Left cardiac atrium (tissue), 4 donors: ENCODE measurements around the gene ARHGAP5. TPM values are rescaled to one million over a fixed set of nuclear protein-coding genes. Genes with fewer than 3 reads are reported as not detected.

Experiments used
- ATAC-seq, 2 donors: fragments of 200-7000 bp; cut with Tn5 transposase; one replicate each; pipeline ENCODE4 v1.9.1; 2020; ENCODE audit warnings: mild to moderate bottlenecking in 2 of 2, moderate library complexity in 2 of 2
- DNase-seq: peaks from one replicate; pipeline ENCODE4 v3.0.0-alpha.2; 2020
- intact Hi-C, 2 donors: fragments of 100-400 bp; cut with DNase I; formaldehyde crosslinking; loops; one replicate each; pipeline versions ENCODE4 v1.14.1 to v1.15.1; 2022 to 2023
- total RNA-seq, 2 donors: library from RNA; stranded (reverse); fragmentation: NEBNext Ultra II Directional; extraction: Animal tissue kit (Norgen Biotek cat#: 25700); gene quantifications; one replicate each; pipeline ENCODE4 v1.2.1, GENCODE V29; 2021
- donor health status: DM: no; HTN: yes; CAD: no.
- donor health status: DM: no; HTN: yes; CAD: no; lungs with severe emphysema.
- donor health status: DM: yes; HTN: yes; CAD: no.
- donor health status: Dilated cardiomyopathy.

Gene ARHGAP5
- total RNA-seq, 2 donors from 2014 or later, result 168 to 181 TPM

DNA sequence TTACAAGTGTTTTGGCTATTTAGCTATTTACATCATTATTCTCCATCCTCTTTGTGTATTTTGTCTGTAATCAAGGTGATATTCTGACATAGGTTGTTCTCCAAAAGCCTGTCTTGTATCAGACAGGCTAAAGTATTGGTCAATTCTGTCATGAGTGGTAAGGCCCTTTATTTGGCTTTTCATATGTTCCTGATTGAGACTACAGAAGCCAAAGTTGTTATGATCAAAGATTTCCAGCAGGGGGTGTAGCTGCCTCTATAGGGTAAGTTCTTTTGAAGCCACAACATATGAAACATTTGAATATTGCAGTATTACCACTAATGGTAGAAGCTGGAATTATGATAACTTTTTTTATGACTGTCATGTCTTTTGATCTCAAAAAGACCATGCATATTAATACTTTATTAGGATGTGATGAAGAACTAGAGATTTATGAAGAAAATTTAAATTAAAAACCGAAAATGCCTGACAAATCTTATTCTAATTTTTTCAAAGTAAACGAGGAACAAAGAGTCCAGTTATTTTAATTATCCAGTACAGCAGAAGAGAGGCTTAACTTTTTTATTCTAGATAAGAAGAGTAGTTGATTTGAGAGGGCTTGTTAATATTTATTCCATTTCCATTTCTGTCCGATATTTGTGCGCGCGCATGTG, 3.4 kb upstream of the ARHGAP5 start:
- no peak for DNase-seq
- intact Hi-C loops, result loop anchor here (2.0 to 10.0 kb wide), 3 partner anchors 131 to 391 kb away; partner anchors contain the start of genes RNU6-7 (in 1 of the 2) and RNU6-8 (in 1 of the 2)

GRCh38 chr14:32074887-32075572, 2.1 kb upstream of the ARHGAP5 start:
- intact Hi-C loops, result loop anchor here (5.0 to 10.0 kb wide), 3 partner anchors 130 to 390 kb away; partner anchors contain the start of genes RNU6-7 (in 1 of the 2) and RNU6-8 (in 1 of the 2)
- ATAC-seq (no peak), DNase-seq (no peak)

More for the DNA sequence above, 3.4 kb upstream of the ARHGAP5 start:
- no peak for ATAC-seq

DNA sequence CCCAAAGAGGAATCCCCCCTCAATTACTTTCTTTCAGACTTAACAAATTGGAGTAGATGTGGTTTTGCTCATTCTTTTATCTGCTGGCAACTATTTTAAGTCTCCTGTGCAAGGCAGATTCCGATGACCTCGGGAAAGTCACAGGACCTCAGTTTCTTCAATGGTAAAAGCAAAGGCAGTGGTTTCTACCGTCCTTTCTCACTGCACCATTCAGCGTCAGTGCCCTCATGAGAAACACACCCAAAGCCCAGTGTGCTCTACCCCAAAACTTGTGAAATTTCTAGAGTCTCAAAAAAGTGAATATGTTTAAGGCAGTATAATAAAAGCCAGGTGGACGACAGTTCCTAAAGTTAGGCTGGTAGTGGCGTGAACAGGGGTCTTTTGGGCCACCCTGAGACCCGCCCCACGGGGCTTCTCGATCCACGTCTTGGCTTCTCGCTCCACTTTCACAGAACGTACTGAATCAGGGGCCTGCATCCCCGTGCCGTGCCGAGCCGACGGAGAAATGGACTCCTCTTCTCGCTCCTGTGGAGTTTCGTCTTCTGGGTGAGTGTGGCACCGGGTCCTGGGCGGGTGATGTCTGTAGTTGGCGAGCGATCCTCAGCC, 1.3 kb upstream of the ARHGAP5 start:
- ATAC-seq, result peak; percentile 18 to 44
- intact Hi-C loops, result loop anchor here (2.0 to 10.0 kb wide), 5 partner anchors 79 to 389 kb away; partner anchors contain the start of genes RNU6-7 (in 2 of the 2) and RNU6-8 (in 2 of the 2)
- peak; percentile 71 for DNase-seq

- intact Hi-C loops, result loop anchor here (2.0 to 10.0 kb wide), 5 partner anchors 80 to 388 kb away; partner anchors contain the start of genes RNU6-7 (in 2 of the 2) and RNU6-8 (in 2 of the 2)
- peak; percentile 93 to 95 for ATAC-seq
- peak; percentile 97 for DNase-seq
Measured at GRCh38 chr14:32076278-32077080, 625 bp upstream of the ARHGAP5 start.

GRCh38 chr14:32078023-32078857, 1.1 kb downstream of the ARHGAP5 start:
- peak in 1 of 2 donors; percentile 14 for ATAC-seq
- intact Hi-C loops, result loop anchor here (5.0 to 10.0 kb wide), 3 partner anchors 127 to 387 kb away; partner anchors contain the start of genes RNU6-7 (in 1 of the 2) and RNU6-8 (in 1 of the 2)
- DNase-seq, result peak; percentile 38

DNA sequence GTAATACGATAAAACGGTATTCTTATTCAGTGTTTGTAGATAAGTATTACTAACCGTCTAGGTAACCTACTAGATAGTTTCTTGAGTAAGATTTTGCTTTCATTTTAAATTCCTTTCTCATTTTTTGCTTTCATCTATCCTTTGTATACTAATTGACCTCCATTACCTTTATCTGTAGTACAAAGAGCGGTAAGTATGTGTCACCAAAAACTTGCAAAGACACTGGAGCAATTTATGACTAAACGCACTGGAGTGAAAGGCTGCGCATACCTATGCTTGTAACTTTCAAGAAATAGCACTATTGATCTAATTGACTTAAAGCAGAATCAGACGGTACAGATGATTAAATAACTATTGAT, 1.7 kb downstream of the ARHGAP5 start:
- intact Hi-C loops, result loop anchor here (5.0 to 10.0 kb wide), 3 partner anchors 126 to 386 kb away; partner anchors contain the start of genes RNU6-7 (in 1 of the 2) and RNU6-8 (in 1 of the 2)

GRCh38 chr14:32079264-32079663, 2.2 kb downstream of the ARHGAP5 start:
- intact Hi-C loops, result loop anchor here (5.0 to 10.0 kb wide), 3 partner anchors 126 to 386 kb away; partner anchors contain the start of genes RNU6-7 (in 1 of the 2) and RNU6-8 (in 1 of the 2)
- no peak for DNase-seq
- no peak for ATAC-seq

More for the DNA sequence above, 1.7 kb downstream of the ARHGAP5 start:
- ATAC-seq (no peak), DNase-seq (no peak)

DNA sequence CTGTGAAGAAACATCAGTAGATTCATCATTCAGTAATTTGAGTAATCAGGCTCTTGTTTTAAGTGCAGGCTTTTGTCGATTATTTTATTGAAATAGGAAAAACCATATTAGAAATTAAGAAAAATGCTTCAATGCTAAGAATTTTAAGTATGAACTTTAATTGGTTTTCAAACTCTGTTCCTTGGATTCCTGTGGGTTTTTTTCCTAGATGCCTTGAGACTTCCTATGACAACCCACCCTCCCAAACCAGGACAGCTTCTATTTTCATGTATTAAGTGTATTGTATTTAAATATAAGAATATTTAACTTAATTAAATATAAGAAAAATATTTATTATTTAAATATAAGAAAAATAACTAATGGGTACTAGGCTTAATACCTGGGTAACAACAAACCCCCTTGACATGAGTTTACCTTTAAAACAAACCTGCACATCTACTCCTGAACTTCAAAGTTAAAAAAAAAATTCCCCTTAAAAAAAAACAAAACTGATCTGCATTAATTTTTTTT, 3.0 kb downstream of the ARHGAP5 start:
- intact Hi-C loops, result no loop called here
- ATAC-seq (no peak), DNase-seq (no peak)

- intact Hi-C loops, result no loop called here
- no peak for DNase-seq
Measured at GRCh38 chr14:32081901-32082300, 4.8 kb downstream of the ARHGAP5 start.

DNA sequence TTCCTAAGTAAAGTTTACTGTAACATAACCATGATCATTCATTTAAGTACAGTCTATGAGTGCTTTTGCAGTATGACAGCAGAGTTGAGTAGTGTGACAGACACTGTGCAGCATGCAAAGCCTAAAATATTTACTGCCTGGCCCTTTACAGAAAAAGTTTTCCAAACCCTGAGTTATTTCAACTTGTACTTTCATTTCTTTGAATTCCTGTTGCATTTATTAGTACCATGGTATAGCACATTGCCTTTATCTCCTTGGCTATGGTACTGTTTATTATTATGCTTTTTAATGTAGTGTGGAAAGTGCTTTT, 6.2 kb downstream of the ARHGAP5 start:
- no peak for DNase-seq
- intact Hi-C loops, result no loop called here
- ATAC-seq, result no peak

More at GRCh38 chr14:32081901-32082300, 4.8 kb downstream of the ARHGAP5 start:
- no peak for ATAC-seq

GRCh38 chr14:32083789-32084188, 6.7 kb downstream of the ARHGAP5 start:
- ATAC-seq, result no peak
- intact Hi-C loops, result no loop called here
- DNase-seq, result no peak

- ATAC-seq (no peak), DNase-seq (no peak)
- intact Hi-C loops, result no loop called here
Measured at GRCh38 chr14:32085182-32085844, 8.2 kb downstream of the ARHGAP5 start.

- intact Hi-C loops, result no loop called here
- DNase-seq, result no peak
- no peak for ATAC-seq
Measured at GRCh38 chr14:32085845-32086383, 8.8 kb downstream of the ARHGAP5 start.

DNA sequence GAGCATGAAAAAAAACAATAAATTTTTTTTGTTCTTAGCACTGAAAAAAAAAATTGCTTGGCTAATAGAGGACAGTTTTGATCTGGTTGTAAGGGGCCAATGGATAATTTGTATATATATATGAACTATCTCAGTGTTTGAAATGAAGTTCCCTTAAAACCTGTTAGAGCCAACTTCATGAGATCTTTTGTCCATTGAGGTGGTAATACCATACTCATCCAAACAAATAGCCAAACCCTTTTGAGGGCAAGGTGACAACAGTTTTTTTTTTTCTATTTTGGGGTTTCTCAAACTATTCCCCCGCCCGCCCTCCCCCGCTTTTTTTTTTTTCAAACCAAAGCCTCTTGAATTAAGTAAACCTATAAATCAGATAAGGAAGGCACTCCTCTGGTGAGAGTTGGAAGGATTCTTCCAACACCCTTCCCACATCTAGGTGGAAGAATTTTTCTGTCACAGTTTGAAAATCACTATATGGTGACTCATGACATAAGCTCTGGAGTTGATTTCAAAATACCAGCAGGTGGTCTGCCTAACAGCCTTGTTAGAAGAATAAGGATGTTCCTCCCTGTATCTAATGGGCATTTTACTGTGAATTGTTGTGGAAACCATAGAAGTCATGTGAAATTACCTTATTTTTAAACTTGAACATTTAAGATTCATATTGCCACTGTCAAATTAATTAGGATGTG, 10.2 kb downstream of the ARHGAP5 start:
- peak in 1 of 2 donors; percentile 30 for ATAC-seq
- intact Hi-C loops, result no loop called here
- DNase-seq, result no peak

GRCh38 chr14:32087907-32088306, 10.8 kb downstream of the ARHGAP5 start:
- DNase-seq (no peak), ATAC-seq (no peak)
- intact Hi-C loops, result no loop called here

DNA sequence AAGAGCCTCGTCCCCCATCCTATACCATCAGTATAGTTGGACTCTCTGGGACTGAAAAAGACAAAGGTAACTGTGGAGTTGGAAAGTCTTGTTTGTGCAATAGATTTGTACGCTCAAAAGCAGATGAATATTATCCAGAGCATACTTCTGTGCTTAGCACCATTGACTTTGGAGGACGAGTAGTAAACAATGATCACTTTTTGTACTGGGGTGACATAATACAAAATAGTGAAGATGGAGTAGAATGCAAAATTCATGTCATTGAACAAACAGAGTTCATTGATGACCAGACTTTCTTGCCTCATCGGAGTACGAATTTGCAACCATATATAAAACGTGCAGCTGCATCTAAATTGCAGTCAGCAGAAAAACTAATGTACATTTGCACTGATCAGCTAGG, 13.6 kb downstream of the ARHGAP5 start:
- intact Hi-C loops, result no loop called here
- ATAC-seq (no peak), DNase-seq (no peak)
